Sigmoid colon (tissue), 7 donors: ENCODE data around the gene CDK14. TPM values are rescaled to one million over a fixed set of nuclear protein-coding genes. Genes with fewer than 3 reads are reported as not detected.
A peak's percentile ranks its signal among the peaks of the same experiment; 100 is the strongest.

Experiments
- DNase-seq: peaks from one replicate; pipeline ENCODE4 v3.0.0-alpha.2; 2019
- H3K27ac ChIP-seq, 4 donors: fragments of 200-600 bp; sonication (generic); one replicate each; pipeline ENCODE4 v1.5.1; 2016 to 2019; ENCODE audit warnings: mild to moderate bottlenecking in 1 of 4
- H3K27me3 ChIP-seq, 3 donors: fragments of 200-600 bp; sonication (generic); one replicate each; pipeline ENCODE4 v1.5.1; 2019; ENCODE audit warnings: mild to moderate bottlenecking in 1 of 3
- H3K36me3 ChIP-seq, 4 donors: fragments of 200-600 bp; sonication (generic); one replicate each; pipeline ENCODE4 v1.5.1; 2016 to 2019
- H3K4me1 ChIP-seq, 4 donors: fragments of 200-600 bp; sonication (generic); one replicate each; pipeline ENCODE4 v1.5.1; 2017 to 2019
- H3K4me3 ChIP-seq, 4 donors: fragments of 200-600 bp; sonication (generic); one replicate each; pipeline ENCODE4 v1.5.1; 2017 to 2019; ENCODE audit warnings: mild to moderate bottlenecking in 2 of 4, moderate library complexity in 1 of 4
- H3K9me3 ChIP-seq, 4 donors: fragments of 200-600 bp in 3 of 4; sonication (generic) in 3 of 4; one replicate each; pipeline versions ENCODE4 v1.5.1 to v1.6.1; 2013 to 2019
- EP300 ChIP-seq, 4 donors: sonication (generic); formaldehyde crosslinking; IDR thresholded peaks; one replicate each; pipeline ENCODE4 v1.6.1; 2017; ENCODE audit warnings: antibody characterized with exemption in 4 of 4
- POLR2A ChIP-seq, 2 donors: fragments of 450-650 bp; IDR thresholded peaks; one replicate each; pipeline ENCODE4 v1.6.1; 2016; ENCODE audit warnings: antibody characterized with exemption in 2 of 2, mild to moderate bottlenecking in 2 of 2, moderate library complexity in 2 of 2
- POLR2AphosphoS5 ChIP-seq, 4 donors: sonication (generic); formaldehyde crosslinking; IDR thresholded peaks; one replicate each; pipeline ENCODE4 v1.6.1; 2017; ENCODE audit warnings: antibody characterized with exemption in 4 of 4
- WGBS, 2 donors: extraction: QIAGEN DNeasy Blood & Tissue Kit; methylation state at CpG; one replicate each; pipeline ENCODE4 v1.1.7; 2013; 5-methylcytosine and 5-hydroxymethylcytosine counted together
- intact Hi-C: fragments of 100-400 bp; cut with DNase I; formaldehyde crosslinking; loops from one replicate; pipeline ENCODE4 v1.15.1; 2023
- polyA plus RNA-seq, 3 donors: library from polyadenylated mRNA; stranded (reverse); fragments of 200-250 nt; gene quantifications; one replicate each; pipeline ENCODE4 v1.2.3, GENCODE V29; 2013
- total RNA-seq, 4 donors: library from RNA; depleted of rRNA; stranded (reverse); fragments of >200 nt; gene quantifications; one replicate each; pipeline ENCODE4 v1.1.0, GENCODE V29; 2016
- TF ChIP-seq, protein P1 (sequence below), 4 experiments: fragments of 450-650 bp in 3 of 4; fragments of 200-600 bp in 1 of 4; IDR thresholded peaks; one replicate each; pipeline ENCODE4 v1.5.1; 2016 to 2019; ENCODE audit warnings: antibody characterized with exemption in 4 of 4, mild to moderate bottlenecking in 3 of 4, moderate library complexity in 2 of 4
- donor health status: healthy with polysubstance abuse.
- donor health status: Bipolar disorder and iron deficiency.
- donor health status: healthy.

CDK14 gene
- total and polyA plus RNA-seq, 7 donors: 0.92 to 19.3 (median 11.1) TPM

DNA sequence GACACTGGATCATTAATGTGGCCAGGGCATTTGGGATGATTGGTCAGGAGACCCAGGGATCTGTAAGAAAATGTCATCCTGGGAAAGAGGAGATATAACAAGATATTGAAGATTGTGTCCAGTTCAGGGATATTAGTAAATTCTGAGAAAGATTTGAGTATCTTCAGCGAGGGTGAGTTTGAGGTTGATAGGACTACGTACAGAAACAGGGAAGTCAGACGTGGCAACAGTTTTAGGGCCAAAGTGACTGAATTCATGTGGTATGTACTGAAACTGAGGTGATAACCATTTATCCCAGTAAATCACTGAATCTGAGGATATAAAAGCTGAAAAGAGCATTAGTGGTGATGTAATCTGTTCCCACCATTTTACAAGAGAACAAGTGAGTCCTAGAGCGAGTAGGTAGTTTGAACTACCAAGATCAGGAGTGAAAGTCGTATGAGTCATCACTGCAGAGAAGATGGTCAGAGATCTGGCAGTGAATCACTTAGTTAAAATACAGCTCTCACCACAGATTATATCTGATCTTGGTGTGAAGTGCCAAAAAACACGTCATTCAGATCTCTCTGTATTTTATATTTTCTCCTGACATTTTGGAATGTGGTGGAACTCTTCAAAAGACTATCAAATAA is 220.5 kb downstream of the CDK14 start:
- Histone ChIP-seq H3K27ac (no peak overlapping the region), H3K4me1 (peaks cover 0 to 6% (median 0%) of the 10 kb centered on the region in 4 donors), H3K4me3 (no peak overlapping the region), H3K9me3 (no peaks in the 10 kb centered on the region), H3K27me3 (no peaks in the 10 kb centered on the region), H3K36me3 (no peaks in the 10 kb centered on the region)
- intact Hi-C loops: no loop called here
- TF ChIP-seq EP300 (IDR thresholded peaks at IDR 0.05) (no peak), POLR2AphosphoS5 (IDR thresholded peaks at IDR 0.05) (peak in 1 of 4 donors; percentile 14), POLR2A (IDR thresholded peaks at IDR 0.05) (no peak)
- DNase-seq: no peak
- 73 to 77% methylated on average over 6 of the region's 6 CpGs for WGBS, 2 donors

DNA sequence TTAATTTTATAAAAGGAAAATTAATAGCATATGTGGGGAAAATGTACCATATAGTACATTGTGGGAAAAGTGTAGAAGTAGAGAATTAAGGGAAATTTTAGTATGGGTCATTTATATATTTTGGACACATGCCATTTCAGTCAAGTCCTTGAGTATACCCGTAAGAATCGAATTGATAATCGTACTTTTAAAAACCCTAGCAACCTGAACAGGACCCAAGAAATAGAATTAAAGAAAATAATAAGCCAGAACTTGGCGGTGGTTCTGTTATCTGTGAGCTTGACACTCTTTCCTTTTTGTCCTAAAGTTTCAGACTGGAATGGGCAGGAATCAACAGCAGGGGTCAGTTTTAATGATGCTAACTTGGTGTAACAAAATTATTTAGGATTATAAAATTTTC is 221.0 kb downstream of the CDK14 start:
- Histone ChIP-seq H3K27me3 (no peaks in the 10 kb centered on the region), H3K4me1 (peaks cover 0 to 6% (median 0%) of the 10 kb centered on the region in 4 donors), H3K9me3 (no peaks in the 10 kb centered on the region), H3K27ac (no peak overlapping the region), H3K4me3 (no peak overlapping the region), H3K36me3 (no peaks in the 10 kb centered on the region)
- DNase-seq: no peak
- TF ChIP-seq POLR2AphosphoS5 (IDR thresholded peaks at IDR 0.05) (no peak), POLR2A (IDR thresholded peaks at IDR 0.05) (no peak), EP300 (IDR thresholded peaks at IDR 0.05) (no peak)
- TF ChIP-seq, protein P1, sequence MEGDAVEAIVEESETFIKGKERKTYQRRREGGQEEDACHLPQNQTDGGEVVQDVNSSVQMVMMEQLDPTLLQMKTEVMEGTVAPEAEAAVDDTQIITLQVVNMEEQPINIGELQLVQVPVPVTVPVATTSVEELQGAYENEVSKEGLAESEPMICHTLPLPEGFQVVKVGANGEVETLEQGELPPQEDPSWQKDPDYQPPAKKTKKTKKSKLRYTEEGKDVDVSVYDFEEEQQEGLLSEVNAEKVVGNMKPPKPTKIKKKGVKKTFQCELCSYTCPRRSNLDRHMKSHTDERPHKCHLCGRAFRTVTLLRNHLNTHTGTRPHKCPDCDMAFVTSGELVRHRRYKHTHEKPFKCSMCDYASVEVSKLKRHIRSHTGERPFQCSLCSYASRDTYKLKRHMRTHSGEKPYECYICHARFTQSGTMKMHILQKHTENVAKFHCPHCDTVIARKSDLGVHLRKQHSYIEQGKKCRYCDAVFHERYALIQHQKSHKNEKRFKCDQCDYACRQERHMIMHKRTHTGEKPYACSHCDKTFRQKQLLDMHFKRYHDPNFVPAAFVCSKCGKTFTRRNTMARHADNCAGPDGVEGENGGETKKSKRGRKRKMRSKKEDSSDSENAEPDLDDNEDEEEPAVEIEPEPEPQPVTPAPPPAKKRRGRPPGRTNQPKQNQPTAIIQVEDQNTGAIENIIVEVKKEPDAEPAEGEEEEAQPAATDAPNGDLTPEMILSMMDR (IDR thresholded peaks at IDR 0.05): no peak
- intact Hi-C loops: no loop called here
- WGBS, 2 donors: 88 to 89% methylated on average over 4 of the region's 4 CpGs

DNA sequence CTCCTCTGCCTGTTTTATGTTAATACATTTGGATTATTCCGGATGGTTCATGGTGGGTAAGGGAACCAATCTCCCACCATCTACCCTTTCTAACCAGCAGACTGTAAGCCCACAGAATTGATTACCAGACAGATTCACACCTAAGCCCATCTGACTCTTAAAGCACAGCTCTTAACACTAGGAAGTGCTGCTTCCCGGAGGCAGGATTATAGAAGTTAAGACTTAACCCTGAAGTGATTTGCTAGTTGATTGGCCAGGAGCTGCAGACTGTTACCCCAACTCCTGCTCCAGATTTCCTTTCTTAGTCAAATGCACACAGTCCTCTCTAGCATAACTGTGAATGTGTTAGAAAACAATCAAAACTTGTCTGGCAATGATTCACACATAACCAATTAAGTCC is 221.7 kb downstream of the CDK14 start:
- 56 to 62% methylated on average over 2 of the region's 2 CpGs for WGBS, 2 donors
- Histone ChIP-seq H3K4me1 (peaks cover 0 to 6% (median 0%) of the 10 kb centered on the region in 4 donors), H3K4me3 (no peak overlapping the region), H3K36me3 (no peaks in the 10 kb centered on the region), H3K27ac (no peak overlapping the region), H3K27me3 (no peaks in the 10 kb centered on the region), H3K9me3 (no peaks in the 10 kb centered on the region)
- TF ChIP-seq POLR2AphosphoS5 (IDR thresholded peaks at IDR 0.05) (no peak), POLR2A (IDR thresholded peaks at IDR 0.05) (no peak), EP300 (IDR thresholded peaks at IDR 0.05) (no peak)
- TF ChIP-seq, protein P1 (IDR thresholded peaks at IDR 0.05): no peak
- DNase-seq: no peak
- intact Hi-C loops: no loop called here

DNA sequence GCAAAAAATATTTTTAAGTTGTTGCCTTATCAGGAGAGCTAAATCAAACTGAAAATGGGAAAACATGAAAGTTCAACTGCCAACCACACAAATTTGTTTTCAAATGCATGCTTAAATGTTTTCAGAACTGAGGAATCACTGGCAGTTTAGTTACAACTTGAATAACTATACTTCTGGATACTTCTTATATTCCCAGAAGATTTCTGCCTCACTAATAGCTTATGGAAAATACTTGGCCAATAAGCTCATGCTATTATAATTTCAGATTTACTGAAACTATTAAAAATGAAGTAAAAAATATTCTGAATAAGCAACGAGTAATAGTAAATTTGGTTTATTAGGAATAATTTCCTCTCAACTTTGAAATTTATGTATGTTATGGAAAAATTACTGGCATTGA is 222.2 kb downstream of the CDK14 start:
- Histone ChIP-seq H3K27ac (no peak overlapping the region), H3K36me3 (no peaks in the 10 kb centered on the region), H3K4me3 (no peak overlapping the region), H3K27me3 (no peaks in the 10 kb centered on the region), H3K4me1 (peaks cover 0 to 6% (median 0%) of the 10 kb centered on the region in 4 donors), H3K9me3 (no peaks in the 10 kb centered on the region)
- intact Hi-C loops: no loop called here
- no peak for TF ChIP-seq POLR2AphosphoS5 (IDR thresholded peaks at IDR 0.05)
- TF ChIP-seq, protein P1 (IDR thresholded peaks at IDR 0.05): no peak
- no peak for TF ChIP-seq EP300 (IDR thresholded peaks at IDR 0.05)
- TF ChIP-seq POLR2A (IDR thresholded peaks at IDR 0.05): no peak
- whole genome bisulfite sequencing, 2 donors: 90 to 91% methylated on average over 1 of the region's 1 CpG
- DNase-seq: no peak

DNA sequence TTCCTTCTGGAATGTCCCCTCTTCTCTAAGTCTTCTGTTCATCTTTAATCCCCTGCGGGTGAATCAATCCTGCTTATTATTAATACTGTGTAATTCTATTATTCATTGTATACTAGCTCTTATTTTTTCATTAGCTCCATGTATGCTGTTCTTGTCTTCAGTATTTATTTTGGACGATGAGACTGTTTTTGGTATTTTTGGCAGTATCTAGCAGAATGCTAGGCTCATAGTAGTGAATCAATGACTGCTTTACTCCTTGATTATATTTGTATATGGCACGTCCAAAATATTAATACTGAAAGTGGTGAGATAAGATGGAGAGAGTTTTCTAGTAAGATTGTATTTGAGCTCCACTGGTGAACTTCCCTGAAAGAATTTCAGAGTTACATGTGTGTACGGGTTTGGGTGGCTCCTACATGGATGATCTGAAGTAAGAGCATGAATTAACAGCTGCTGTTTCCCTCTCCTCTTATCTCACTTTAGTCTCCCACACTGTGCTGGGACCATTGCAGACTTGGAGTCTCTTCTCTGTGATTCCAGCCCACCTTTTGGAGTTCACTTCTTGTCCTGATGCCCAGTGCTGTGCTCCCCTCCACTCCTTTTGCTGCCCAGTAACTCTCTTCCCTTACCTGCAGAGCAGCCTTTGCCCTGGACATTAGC is 226.0 kb downstream of the CDK14 start:
- WGBS, 2 donors: 87 to 90% methylated on average over 4 of the region's 4 CpGs
- intact Hi-C loops: no loop called here
- no peak overlapping the region for H3K4me3 ChIP-seq
- TF ChIP-seq, protein P1 (IDR thresholded peaks at IDR 0.05): no peak
- no peak for TF ChIP-seq POLR2AphosphoS5 (IDR thresholded peaks at IDR 0.05)
- no peaks in the 10 kb centered on the region for H3K27me3 ChIP-seq
- no peaks in the 10 kb centered on the region for H3K36me3 ChIP-seq
- no peak overlapping the region for H3K27ac ChIP-seq
- DNase-seq: no peak
- no peaks in the 10 kb centered on the region for H3K9me3 ChIP-seq
- H3K4me1 ChIP-seq: peaks cover 0 to 7% (median 0%) of the 10 kb centered on the region in 4 donors
